DMS79 (cell line): ENCODE measurements around the gene CPEB4.

Source experiments
- DNase-seq: peaks from one replicate; lab custom pipeline; 2025; lab: John Stamatoyannopoulos, UW

Gene CPEB4

DNA sequence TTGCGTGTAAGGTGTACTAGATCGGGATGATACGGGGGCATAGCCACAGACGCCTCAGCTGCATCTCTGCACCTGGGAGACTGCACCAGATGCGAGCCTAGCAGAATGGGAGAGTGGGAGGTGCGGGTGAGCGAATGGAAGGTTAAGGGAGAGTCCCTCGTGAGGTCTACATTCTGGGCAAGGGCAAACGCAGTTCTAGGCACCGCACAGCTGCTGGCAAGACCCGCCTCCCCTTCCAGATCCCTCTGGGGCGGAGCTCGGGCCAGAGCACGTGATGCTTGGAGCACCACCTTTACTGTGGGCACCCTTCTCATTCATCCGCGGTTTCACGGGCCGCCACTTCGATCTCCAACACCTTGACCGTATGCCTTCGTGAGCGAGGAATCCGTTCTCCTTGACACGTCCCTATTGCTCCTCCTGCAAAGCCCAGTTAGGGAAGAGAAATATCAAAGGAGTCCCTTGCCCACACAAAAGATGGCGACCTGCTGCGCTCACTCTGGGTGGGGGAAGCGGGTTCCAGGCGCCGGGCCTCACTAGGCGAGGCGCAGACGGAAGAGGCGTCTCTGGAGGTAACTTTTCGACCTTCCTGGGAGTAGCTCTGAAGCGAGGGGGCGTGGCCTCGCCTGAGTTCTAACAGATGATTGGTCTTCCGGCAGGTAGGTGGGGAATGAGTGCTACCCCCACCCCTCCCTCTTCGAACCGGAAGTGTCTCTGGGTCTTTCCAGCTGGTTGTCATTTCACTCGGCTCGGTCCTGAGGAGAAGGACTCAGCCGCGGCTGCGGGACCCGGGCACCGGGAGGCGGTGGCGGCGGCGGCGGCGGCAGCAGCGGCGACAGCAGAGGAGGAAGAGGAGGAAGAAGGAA lies at the start of gene CPEB4:
Gene CPEB4, plus strand, starts transcription at position 740 of the 863 bp plus-strand sequence. CDS start 1,385 bp downstream, outside the sequence.
- DNase-seq, result peak; percentile 87

DNA sequence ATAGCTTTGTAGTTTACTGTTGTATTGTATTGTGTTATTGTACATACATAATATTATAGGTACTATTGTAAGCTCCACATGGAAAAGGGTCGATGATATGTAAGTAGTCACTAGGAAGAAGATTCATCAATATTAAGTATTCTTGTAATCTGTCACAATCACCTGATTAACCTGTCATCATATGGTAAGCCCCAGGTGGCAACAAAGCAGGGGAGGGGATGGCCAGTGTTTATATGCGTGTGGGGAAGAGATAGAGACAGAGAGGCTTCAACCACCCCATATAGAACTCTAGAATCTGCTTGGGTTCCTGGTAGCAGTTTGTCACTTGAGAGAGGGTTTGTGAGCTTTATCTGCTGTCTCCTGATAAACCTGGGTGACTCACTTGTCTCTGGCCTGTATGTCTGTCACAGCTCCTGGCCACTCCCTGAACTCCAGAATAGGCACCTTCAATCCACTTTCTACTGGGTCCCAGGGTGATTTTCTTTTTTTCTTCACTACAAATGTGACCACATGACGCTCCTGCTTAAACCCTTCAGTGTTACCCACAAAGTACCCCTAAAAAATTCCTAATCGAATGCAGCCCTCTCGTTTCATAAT lies 48.9 kb upstream of the CPEB4 start:
- no peak for DNase-seq

DNA sequence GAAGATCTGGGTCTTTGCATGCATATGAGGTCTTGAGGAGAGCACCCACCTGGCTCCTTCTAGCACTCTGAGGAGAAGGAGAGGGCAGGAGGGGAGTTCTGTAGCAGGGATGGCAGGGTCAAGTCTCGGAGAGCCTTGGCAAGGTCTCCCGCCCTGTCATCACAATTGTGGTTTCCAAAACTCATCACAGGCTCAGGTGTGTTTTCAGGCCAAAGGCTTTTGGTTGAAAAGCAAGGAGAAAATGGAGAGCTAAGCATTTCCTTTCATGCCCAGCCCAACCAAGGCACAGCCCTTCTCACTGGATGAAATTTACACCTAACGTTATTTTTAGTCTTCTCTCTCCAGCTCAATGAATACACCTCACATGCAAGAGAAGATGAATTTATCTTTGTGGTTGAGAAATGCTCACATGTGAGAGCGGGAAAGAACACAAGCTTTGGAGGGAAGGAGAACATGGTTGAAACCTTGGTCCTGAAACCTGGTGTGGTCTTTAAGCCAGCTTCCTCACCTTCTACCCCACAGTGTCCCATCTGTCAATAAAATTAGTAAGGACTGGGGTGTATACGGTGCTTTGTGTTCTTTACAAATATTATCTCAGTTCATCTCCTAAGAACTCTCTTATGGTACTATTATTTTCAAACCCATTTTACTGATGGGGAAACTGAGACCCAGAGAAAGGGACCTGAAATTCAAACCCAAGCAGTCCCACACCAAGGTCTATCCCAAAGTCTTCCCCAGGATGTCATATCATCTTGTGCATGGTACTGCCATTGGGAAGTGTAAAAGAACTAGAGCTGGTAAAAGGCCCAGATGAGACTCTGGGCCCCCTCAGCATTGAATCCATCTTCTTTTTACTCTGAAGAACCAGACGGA lies 47.8 kb upstream of the CPEB4 start:
- DNase-seq, result no peak

DNA sequence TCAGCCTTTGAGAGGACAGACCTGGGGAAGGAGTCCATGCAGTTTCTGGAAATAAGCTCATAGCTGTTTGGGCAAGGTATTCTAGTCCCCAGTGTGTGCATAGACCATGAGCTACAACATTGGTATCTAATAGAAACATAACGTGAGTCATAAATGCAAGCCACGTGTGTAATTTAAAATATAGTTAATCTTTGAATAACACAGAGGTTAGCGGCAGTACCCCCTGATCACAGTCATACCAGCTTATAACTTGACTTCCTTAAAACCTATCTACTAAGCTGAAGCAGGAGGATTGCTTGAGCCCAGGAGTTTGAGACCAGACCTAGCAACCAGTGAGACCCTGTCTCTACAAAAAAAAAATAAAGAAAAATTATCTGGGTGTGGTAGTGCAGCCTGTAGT lies 46.4 kb upstream of the CPEB4 start:
- no peak for DNase-seq

DNA sequence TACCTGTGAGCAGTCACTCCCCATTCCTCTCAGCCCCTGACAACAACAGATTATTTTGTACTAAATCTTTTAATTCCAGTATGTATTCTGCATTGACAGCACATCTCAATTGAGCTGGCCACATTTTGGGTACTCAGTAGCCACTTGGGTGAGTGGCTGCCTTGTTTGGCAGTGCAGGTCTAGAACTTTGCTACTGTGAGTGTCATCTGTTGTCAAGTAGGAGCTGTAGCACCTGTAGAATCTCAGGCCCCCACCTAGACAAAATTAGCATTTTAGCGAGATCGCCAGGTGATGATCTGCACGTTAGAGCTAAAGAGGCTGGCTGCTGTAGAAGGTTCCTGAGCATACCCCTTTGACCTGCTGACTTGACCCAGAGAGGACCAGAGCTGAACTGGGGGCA lies 44.4 kb upstream of the CPEB4 start:
- DNase-seq, result no peak

DNA sequence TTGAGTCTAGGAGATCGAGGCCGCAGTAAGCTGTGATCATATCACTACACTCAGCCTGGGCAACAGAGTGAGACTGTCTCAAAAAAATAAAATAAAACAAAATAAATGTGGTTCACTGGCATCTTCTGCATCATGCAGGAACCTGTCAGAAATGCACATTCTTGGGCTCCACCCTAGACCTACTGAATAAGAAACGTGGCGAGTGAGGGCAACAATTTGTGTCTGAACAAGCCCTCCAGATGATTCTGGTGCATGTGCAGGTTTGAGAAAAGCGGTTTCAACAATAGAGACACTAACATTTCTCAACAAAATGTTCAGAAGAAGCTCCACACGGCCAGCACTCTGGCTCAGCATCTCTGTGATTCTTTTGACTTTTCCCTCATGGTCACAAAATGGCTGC lies 42.8 kb upstream of the CPEB4 start:
- DNase-seq, result no peak

DNA sequence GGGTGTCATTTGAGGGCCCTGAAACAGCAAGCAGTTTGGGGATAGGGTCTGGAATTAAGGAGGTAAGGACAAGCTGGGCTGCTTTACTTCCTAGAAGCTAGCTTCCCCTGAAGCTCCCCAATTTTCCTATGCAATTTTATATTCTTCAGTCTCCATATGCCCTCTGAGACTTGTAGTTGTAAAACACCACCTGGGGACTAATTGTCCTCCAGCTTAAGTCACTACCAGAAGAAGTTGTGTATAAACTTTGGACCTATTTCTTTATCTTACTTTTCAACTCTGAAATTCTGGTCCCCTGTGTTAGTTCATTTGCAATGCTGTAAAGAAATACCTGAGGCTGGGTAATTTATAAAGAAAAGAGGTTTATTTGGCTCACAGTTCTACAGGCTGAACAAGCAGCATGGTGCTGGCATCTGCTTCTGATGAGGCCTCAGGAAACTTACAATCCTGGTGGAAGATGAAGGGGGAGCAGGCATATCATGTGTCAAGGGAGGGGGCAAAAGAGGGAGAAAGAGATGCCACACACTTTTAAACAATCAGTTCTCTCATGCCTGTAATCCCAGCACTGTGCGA lies 41.1 kb upstream of the CPEB4 start:
- no peak for DNase-seq

DNA sequence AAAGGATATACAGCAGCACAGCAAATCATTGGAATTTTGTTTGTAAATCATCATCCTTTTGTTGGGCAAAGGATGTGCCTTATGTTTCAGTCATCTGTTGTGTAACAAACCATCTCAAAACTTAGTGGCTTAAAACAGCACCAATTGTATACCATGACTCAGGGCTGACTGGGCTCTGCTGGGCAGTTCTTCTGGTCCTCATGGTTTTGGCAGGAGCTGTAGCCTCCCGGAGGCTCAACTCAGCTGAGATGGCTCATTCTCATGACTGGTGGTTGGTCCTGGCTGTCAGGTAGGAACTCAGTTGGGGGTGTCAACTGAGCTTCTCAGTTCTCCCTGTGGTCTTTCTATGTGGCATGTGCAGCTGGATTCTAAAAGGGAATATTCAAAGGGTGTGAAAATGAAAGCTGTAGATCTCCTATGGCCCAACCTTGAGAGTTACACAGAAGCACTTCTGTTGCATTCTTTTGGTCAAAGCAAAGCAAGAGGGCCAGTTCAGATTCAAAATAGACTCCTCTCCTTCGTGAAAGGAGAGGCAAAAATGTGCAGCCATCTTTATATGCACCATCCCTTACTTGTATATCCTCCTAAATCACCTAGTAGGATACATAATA lies 39.1 kb upstream of the CPEB4 start:
- DNase-seq, result no peak

DNA sequence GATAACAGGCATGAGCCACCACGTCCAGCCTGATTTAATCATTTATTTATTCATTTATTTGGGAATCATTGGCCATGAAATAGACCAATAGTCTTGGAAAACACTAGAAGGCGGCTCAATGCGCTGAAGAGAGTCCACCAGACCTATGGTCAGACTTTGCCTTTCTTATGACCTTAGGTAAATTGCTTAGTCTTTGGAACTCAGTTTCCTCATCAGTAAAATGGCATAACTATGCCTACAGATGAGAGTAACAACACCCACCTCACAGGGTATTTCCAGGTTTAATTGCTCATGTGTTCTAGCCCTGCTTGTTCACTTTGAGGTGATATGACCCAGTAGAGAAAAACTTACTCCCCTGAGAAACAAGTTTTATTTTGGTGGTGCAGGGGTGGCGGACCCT lies 38.2 kb upstream of the CPEB4 start:
- DNase-seq, result no peak

DNA sequence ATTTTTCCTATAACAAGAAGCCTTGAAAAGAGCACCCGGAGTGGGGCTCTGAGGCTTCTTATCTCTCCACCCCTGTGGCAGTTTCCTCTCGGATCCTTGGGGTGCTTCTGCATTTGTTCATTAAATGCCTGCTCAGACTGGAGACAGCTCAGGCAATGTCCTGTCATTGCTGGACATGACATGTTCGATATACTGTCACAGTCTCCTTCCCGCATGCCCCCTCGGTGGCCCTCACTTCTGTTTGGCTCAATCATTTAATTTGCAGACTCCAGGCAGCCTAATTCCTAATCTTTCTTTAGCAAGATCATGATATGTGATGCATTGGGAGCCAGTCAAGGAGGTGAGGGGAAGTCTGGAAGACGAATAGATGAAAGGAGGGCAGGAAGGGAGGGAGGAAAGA lies 37.5 kb upstream of the CPEB4 start:
- DNase-seq, result no peak

DNA sequence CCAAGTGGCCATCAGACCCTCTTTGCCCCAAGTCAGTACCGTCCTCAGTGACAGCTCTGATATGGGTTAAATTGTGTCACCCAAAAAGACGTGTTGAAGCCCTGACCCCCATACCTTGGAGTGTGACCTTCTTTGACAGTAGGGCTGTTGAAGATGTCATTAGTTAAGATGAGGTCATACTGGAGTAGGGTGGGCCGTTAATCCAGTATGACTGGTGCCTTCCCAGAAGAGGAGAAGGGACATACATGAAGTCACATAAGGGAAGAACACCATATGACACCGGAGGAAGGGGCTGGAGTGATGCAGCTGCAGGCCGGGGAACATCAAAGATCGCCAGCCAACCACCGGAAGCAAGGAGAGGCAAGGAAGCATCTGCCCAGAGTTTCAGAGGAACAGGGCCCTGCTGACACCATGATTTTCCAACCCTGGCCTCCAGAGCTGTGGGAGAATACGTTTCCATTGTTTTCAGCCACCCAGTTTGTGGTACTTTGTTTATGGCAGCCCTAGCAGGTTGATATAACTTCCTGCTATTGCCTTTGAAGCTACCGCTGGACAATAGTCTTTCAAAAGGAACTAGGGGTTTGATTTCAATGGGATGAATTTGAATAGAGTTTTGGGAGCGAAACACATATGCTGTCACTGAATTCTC lies 36.4 kb upstream of the CPEB4 start:
- no peak for DNase-seq

DNA sequence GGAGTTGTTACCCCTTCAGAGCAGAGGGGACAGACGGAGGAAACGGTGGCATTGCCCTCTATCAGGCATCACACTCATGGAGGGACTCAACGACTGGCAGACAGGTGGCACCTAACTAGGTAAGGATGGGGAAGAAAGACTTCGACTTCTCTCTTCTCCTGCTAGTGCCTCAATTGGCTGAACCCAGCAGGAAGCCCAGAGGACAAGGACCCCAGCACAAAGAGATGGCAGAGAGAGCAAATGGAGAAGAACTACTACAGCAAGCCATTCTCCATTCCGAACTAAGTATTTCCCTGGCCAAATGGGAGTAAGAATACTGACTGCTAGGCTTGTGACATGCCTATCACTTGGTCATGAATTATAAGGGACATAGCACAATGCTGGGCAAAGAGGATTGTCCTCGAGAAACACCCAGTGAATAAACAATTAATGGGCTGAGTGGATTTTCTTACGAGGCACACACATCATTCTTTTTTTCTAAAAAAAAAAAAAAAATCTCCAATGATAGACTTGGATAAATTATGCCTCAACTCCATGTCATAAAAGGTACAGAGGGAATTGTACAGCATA lies 35.3 kb upstream of the CPEB4 start:
- DNase-seq, result no peak

DNA sequence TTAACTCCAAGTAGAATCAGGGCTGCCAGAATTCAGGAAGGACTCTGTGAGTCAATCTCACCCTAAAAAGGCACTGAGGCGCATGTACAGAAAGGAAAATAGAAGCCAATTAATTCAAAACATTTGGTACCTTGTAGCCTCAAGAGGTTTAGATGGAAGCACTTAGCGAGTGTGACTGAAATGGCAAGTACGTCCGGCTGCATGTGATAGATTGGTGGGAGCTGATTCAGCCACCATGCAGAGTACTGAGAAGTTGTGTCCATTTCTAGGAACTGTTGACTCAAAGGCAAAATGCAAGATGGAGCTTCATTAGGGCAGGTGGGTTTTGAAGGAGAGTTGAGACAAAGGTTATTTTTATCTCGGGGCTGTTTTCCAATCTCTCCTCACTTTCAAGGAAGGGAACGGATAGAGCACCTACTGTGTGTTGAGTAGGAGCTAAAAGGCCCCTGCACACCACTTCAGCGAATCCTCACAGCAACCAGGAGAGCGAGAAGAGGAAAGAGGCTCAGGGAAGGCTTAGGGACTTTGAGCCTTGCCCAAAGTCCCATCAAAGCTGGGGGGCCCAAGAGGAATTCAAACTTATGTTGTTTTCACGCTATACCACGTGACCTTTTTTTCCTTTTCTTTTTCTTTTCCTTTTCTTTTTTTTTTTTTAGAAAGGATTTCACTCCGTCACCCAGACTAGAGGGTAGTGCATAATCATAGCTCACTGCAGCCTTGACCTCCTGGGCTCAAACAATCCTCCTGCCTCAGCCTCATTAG lies 34.6 kb upstream of the CPEB4 start:
- DNase-seq, result no peak

DNA sequence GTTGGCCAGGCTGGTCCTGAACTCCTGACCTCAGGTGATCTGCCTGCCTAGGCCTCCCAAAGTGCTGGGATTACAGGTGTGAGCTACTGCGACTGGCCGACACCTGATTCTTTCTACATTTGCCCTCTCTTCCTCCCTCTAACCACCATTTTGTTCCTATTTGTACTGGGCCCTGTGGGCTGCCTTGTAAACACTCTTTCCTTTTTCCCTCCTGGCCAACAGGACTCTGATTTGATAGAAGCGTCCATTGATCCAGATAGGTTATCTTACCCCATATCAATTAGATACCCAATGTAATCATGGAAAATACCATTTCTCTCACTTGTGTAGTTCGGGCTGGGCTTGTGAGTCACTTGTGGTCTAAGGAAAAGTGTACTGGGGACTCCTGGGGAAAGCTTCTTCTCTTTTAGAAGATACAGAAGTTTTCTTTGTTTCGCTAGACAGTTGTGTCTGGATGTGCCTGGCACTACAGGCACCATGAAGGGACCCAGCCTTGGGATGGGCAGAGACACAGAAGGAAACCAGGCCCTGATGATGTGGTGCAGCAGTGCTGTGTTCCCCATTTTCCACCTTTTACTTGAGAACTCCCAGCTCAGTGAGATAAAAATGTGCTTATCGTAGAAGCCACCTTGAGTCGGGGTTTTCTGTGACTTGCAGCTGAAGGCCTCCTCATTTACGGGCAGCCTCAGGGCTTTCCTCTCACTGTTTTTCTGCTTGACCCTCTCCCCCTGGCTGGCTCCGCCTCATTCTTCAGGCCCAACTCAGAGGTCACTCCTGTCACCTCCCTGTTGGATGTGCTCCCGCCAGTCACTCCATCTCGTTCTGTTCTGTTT lies 32.8 kb upstream of the CPEB4 start:
- DNase-seq, result no peak

DNA sequence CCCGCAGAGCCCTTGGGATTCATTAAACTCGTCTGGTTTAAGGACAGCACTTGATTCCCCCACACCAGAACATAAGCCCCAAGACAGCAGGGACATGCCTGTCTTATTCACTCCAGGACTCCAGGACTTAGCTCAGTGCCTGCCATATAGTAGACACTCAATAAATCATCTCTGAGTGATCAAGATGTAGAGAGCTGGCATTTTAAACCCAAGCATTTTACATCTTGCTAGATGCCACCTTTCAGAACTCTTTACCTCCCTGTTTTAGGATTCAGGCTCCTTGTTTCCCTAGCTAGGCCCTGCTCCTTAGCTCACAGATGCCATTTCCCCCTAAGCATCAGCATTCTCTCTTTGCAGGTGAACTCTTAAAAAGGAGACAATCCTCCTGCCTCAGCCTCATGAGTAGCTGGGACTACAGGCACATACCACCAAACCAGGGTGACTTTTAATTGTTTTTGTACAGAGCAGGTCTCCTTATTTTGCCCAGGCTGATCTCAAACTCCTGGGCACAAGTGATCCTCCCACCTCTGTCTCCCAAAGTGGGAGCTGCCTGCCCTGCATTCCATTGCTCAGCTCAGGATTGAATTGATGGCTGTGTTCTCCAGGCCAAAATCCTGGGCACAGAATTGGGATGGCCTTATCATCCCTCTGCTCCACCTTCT lies 32.0 kb upstream of the CPEB4 start:
- no peak for DNase-seq

DNA sequence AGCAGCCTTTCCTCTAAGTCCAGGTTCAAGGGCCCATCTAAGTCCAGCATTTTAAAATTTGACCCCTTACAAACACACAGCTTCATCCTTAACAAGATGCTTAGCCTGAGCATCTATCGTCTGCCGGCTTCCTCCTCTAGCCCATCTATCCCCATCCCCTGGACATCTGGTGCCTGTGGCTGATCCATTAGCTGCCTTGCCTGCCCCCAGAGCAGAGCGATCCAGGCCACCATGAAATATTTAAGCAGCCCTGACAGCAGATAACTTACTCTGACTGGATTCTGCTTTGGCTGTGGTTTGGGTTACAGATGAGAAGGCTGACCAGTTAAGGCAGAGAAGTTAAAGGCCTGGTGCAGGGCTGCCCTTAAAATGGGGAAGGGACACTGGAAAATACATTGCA lies 30.9 kb upstream of the CPEB4 start:
- no peak for DNase-seq

DNA sequence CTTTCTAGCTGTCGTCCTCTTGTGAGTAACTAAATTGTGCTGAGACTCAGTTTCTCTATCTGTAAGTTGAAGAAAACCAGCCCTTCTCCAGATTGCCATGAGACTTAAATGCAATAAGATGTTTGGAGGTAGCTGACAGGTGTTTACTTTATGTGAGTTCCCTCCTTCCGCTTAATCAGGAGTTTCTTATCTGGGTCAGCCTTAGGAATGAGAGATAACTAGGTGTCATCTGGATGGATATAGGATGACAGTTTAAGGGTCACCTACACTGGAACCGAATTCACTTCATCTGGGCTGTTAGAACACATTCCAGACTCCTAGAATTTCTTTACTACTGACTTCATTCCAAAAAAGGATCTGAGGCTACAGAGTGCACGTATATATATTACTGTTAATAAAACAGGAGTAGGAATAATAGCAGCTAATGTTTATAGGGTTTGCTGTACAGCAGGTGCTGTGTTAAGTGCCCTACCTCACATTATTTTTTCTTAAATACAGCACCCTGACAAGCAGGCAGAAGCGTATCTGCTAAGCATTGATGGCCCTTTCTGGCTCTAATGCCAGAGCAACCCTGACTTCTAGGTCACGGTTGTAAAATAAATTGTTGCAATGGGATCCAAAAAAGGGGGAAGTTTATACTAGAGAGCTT lies 30.0 kb upstream of the CPEB4 start:
- no peak for DNase-seq

DNA sequence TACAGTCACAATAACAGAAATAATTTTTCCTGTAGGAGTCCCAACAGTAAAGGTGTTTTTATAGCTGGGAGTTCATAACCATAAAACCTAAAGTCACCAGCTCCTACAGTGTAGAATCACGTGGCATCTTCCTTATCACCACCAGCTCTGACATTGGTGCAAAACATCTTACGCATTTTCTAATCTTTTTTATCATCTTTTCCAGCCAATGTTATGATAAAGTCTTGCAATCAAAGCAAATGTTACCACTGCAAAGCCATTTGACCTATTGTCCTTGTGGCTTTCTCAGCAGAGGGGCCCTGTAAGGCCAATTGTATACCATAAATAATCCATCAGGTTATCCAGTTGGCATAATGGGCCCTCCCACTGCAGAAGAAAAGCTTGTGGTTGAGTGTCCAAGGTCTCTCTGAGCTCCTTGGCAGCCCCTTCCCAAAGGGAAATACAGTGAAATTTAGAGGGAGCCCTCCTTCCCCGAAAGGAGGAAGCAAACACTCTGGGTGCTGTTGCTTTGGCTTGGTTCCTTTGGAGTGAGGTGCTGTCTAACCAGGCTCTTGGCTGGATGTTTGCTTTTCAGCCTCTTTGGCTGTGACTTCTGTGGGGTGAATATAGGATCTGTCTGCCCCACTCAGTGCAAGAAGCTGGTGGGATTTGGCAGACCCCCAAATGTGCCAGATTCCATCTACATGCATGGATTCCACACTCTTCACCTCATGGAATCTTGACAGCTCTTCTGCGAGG lies 29.3 kb upstream of the CPEB4 start:
- no peak for DNase-seq
